ENCODE measurements around the gene TM6SF1. TPM values are rescaled to one million over a fixed set of nuclear protein-coding genes. Genes with fewer than 3 reads are reported as not detected.
"Not testable (repeated sequence)": the region's sequence is repeated elsewhere in the genome, so short reads cannot be mapped to it uniquely, and the experiment has no call there.

TM6SF1 gene
- total RNA-seq, 2 experiments from 2014 or later = 18.2 to 22.1 TPM

DNA sequence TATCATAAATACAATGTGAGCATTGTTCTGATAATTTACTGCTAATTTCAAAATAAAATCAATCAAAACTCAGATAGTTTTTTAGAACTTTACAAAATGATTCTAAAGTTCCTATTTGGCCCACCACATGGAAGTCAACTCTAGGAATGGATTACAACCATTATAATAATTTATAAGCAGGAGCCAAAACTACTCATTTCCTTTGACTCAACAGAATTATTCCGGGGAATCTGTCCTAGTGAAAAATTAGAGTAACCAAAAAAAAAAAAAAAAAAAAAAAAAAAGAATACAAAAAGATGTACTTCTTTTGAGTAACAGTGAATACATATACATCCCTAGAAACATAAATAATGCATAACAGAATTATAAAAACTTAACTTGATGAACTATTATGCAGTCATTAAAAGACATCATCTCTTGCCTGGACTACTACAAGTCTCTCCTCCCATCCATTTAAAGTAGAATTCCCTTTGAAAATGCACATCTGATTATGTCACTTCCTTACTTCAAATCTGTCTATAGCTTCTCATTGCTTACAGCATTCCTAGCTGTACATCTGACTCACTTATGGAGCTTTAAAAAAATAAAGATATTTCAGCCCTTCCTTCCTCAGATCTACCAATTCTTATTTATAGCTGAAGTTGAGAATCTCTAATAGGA lies 56.8 kb downstream of the TM6SF1 start:
- Mint-ChIP-seq H3K4me1 (ENCODE audit: low read depth) (peaks cover 70% of the 10 kb centered on the region), H3K4me3 (peak overlapping the region; percentile 59)

DNA sequence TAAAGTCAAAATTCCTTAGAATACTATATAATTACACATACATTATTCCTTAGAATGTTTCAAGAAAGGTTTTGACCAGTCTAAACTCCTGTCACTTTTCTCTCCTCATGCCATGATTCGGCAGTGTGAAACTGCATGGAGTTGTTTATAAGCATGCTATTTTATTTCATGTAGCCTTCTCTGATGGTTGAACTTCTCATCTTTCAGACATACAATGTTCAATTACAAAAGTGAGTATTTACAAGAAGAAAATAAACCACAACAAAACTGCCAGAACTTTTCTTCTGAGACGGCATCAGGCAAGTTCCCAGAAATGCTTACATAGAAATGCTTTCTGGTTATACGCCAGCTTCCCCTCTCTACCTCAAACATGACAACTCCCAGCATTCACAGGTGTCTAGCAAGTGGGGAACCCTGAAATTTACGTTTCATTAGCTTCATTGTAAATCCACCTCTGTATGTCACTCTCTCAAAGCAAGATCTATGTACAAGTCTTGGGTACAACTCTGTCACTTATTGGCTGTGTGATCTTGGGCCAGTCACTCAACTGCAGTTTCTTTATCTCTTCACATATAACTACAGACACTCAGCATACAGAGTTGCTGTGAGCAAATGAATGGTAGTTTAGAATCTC lies 57.4 kb downstream of the TM6SF1 start:
- ATAC-seq = peak; percentile 80
- Mint-ChIP-seq H3K9me3 (ENCODE audit: insufficient read depth) (peaks cover 31% of the 10 kb centered on the region), H3K27me3 (ENCODE audit: low read depth) (peaks cover 4% of the 10 kb centered on the region), H3K4me3 (peak overlapping the region; percentile 59), H3K36me3 (ENCODE audit: low read depth) (peaks cover 64% of the 10 kb centered on the region), H3K4me1 (ENCODE audit: low read depth) (peaks cover 68% of the 10 kb centered on the region), H3K27ac (peak overlapping the region; percentile 89)
- ChIA-PET POLR2A (interaction anchor here (0.6 to 1.5 kb wide), 7 partner anchors 25 to 151 kb away, joined by 3 to 6 read pairs (median 3); no protein-coding TSS in a partner anchor), CTCF (interaction anchor here (0.6 to 2.6 kb wide), 13 partner anchors 8 to 216 kb away, joined by 3 to 10 read pairs (median 5); partner anchors contain the start of genes BTBD1, C15orf40 and HDGFL3)
- peak; percentile 62 for DNase-seq

More for the DNA sequence above, 56.8 kb downstream of the TM6SF1 start:
- DNase-seq = no peak
- H3K27ac Mint-ChIP-seq = peak overlapping the region; percentile 89
- H3K27me3 Mint-ChIP-seq (ENCODE audit: low read depth) = peaks cover 4% of the 10 kb centered on the region
- ChIA-PET CTCF (interaction anchor here (0.9 to 2.6 kb wide), 11 partner anchors 9 to 153 kb away, joined by 3 to 10 read pairs (median 5); partner anchors contain the start of genes C15orf40 and HDGFL3), POLR2A (interaction anchor here (0.6 to 1.5 kb wide), 7 partner anchors 26 to 150 kb away, joined by 3 to 6 read pairs (median 3); no protein-coding TSS in a partner anchor)
- ATAC-seq = no peak
- H3K36me3 Mint-ChIP-seq (ENCODE audit: low read depth) = peaks cover 65% of the 10 kb centered on the region
- H3K9me3 Mint-ChIP-seq (ENCODE audit: insufficient read depth) = peaks cover 31% of the 10 kb centered on the region

DNA sequence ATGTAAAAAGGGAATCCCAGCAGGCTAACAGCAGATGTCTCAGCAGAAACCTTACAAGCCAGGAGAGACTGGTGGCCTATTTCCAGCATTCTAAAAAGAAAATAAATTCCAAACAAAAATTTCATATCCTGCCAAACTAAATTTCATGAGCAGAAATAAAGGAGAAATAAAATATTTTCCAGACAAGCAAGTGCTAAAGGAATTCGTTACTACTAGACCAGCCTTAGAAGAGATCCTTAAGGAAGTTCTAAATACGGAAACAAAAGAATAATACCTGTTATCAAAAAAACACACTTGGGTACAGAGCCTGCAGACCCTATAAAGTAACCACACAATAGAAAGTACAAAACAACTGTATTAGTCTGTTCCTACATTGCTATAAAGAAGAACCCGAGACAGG lies 58.8 kb downstream of the TM6SF1 start:
- ATAC-seq = no peak
- Mint-ChIP-seq H3K27me3 (ENCODE audit: low read depth) (peaks cover 4% of the 10 kb centered on the region), H3K4me3 (no peak overlapping the region), H3K36me3 (ENCODE audit: low read depth) (peaks cover 65% of the 10 kb centered on the region), H3K9me3 (ENCODE audit: insufficient read depth) (peaks cover 33% of the 10 kb centered on the region), H3K27ac (no peak overlapping the region), H3K4me1 (ENCODE audit: low read depth) (peaks cover 76% of the 10 kb centered on the region)
- ChIA-PET CTCF (interaction anchor here (1.4 to 2.6 kb wide), 3 partner anchors 11 to 155 kb away, joined by 3 to 10 read pairs (median 6); partner anchors contain the start of genes BTBD1 and C15orf40), POLR2A (no interaction called here)
- DNase-seq = no peak

DNA sequence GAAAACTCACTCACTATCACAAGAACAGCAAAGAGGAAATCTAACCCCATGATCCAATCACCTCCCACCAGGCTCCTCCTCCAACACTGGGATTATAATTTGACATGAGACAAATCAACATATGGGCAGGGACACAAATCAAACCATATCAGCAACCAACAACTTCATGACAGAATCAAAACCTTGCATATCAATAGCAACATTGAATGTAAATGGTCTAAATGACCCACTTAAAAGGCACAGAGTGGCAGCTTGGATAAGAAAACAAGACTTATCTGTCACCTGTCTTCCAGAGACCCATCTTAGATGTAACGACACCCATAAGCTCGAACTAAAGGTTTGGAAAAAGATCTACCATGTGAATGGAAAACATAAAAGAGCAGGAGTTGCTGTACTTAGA lies 59.4 kb downstream of the TM6SF1 start:
- no peak for DNase-seq

DNA sequence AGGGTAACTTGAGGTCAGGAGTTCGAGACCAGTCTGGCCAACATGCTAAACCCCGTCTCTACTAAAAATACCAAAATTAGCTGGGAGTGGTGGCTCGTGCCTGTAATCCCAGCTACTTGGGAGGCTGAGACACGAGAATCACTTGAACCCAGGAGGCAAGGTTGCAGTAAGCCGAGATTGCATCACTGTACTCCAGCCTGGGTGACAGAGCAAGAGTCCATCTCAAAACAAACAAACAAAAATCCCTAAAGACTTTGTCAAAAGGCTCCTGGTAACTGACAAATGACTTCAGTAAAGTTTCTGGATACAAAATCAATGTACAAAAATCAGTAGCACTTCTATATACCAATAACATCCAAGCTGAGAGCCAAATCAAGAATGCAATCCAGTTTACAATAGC lies 62.1 kb downstream of the TM6SF1 start:
- H3K27ac Mint-ChIP-seq; ATAC-seq; H3K27me3 Mint-ChIP-seq (ENCODE audit: low read depth); CTCF ChIA-PET; DNase-seq; H3K4me3 Mint-ChIP-seq; POLR2A ChIA-PET: not testable (repeated sequence)
- Mint-ChIP-seq H3K4me1 (ENCODE audit: low read depth) (peaks cover 53% of the 10 kb centered on the region), H3K9me3 (ENCODE audit: insufficient read depth) (peaks cover 36% of the 10 kb centered on the region), H3K36me3 (ENCODE audit: low read depth) (peaks cover 54% of the 10 kb centered on the region)

More for the DNA sequence above, 59.4 kb downstream of the TM6SF1 start:
- H3K4me3 Mint-ChIP-seq = no peak overlapping the region
- H3K9me3 Mint-ChIP-seq (ENCODE audit: insufficient read depth) = peaks cover 36% of the 10 kb centered on the region
- peaks cover 4% of the 10 kb centered on the region for H3K27me3 Mint-ChIP-seq (ENCODE audit: low read depth)
- H3K4me1 Mint-ChIP-seq (ENCODE audit: low read depth) = peaks cover 75% of the 10 kb centered on the region
- ChIA-PET POLR2A (no interaction called here), CTCF (interaction anchor here (1.4 kb wide), 1 partner anchor 156 kb away, joined by 3 read pairs; the partner anchor contains the start of gene C15orf40)
- ATAC-seq = no peak
- H3K27ac Mint-ChIP-seq = peak overlapping the region; percentile 56
- H3K36me3 Mint-ChIP-seq (ENCODE audit: low read depth) = peaks cover 64% of the 10 kb centered on the region

DNA sequence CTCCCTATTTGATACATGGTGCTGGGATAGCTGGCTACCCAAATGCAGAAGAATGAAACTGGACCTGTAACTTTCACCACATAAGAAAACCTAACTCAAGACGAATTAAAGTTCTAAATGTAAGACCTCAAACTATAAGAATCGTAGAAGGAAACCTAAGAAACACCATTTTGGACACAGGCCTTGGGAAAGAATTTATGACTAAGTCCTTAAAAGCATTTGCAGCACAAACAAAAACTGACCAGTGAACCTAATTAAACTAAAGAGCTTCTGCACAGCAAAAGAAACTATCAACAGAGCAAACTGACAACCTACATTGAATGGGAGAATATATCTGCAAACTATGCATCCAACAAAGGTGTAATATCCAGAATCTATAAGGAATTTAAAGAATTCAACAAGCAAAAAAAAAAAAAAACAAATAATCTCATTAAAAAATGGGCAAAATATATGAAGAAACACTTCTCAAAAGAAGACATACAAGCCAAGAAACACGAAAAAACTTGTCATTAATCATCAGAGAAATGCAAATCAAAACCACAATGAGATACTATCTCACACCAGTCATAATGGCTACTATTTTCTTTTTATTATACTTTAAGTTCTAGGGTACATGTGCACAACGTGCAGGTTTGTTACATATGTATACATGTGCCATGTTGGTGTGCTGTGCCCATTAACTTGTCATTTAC lies 63.2 kb downstream of the TM6SF1 start:
- H3K4me3 Mint-ChIP-seq = no peak overlapping the region
- ChIA-PET POLR2A (no interaction called here), CTCF (no interaction called here)
- H3K27me3 Mint-ChIP-seq (ENCODE audit: low read depth) = peaks cover 8% of the 10 kb centered on the region
- peaks cover 35% of the 10 kb centered on the region for H3K9me3 Mint-ChIP-seq (ENCODE audit: insufficient read depth)
- H3K36me3 Mint-ChIP-seq (ENCODE audit: low read depth) = peaks cover 56% of the 10 kb centered on the region
- no peak overlapping the region for H3K27ac Mint-ChIP-seq
- DNase-seq (no peak), ATAC-seq (no peak)
- peaks cover 48% of the 10 kb centered on the region for H3K4me1 Mint-ChIP-seq (ENCODE audit: low read depth)

DNA sequence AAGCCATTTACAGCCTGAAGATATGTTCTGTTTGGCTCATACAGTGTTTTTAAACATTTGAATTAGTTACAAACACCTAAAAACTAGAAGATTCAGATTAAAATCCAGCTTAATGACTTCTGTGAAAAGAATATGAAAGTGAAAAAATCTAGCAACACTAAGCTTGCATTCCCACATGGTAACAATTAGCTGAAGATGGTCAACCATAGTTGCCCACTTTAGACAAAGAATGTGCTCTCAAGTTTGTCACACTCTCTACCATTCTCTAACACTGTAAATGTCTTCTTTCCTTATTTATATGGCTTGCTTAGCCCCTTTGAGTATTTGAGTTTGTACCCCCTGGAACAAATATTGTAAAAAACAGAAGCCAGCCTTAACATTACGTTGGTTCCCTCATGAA lies 67.4 kb downstream of the TM6SF1 start:
- CTCF ChIA-PET = interaction anchor here (1.0 to 1.1 kb wide), 3 partner anchors 10 to 325 kb away, joined by 3 to 4 read pairs (median 3); no protein-coding TSS in a partner anchor
- Mint-ChIP-seq H3K9me3 (ENCODE audit: insufficient read depth) (peaks cover 5% of the 10 kb centered on the region), H3K27me3 (ENCODE audit: low read depth) (peaks cover 4% of the 10 kb centered on the region), H3K36me3 (ENCODE audit: low read depth) (peaks cover 26% of the 10 kb centered on the region), H3K27ac (no peak overlapping the region), H3K4me1 (ENCODE audit: low read depth) (peaks cover 24% of the 10 kb centered on the region), H3K4me3 (no peak overlapping the region)
- DNase-seq (no peak), ATAC-seq (no peak)
- POLR2A ChIA-PET = no interaction called here

DNA sequence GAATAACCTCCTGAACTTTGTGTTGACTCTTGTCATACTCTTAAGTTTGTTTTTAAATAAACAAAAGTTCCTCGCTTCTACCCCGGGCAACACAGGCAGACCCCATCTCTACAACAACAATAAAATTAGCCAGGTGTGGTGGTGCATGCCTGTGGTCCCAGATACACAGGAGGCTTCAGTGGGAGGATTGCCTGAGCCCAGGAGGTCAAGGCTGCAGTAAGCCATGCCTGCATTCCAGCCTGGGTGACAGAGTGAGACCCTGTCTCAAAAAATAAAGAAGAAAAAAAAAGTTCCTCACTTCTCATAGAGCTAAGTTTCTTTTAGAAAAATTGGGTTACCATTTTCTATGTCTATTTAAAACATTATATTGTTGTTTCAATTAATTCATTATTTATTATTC lies 70.9 kb downstream of the TM6SF1 start:
- peaks cover 17% of the 10 kb centered on the region for H3K36me3 Mint-ChIP-seq (ENCODE audit: low read depth)
- ATAC-seq (no peak), DNase-seq (no peak)
- H3K27me3 Mint-ChIP-seq (ENCODE audit: low read depth) = peaks cover 4% of the 10 kb centered on the region
- CTCF ChIA-PET = no interaction called here
- POLR2A ChIA-PET = no interaction called here
- H3K4me1 Mint-ChIP-seq (ENCODE audit: low read depth) = peaks cover 16% of the 10 kb centered on the region
- H3K4me3 Mint-ChIP-seq = no peak overlapping the region
- no peaks in the 10 kb centered on the region for H3K9me3 Mint-ChIP-seq (ENCODE audit: insufficient read depth)
- no peak overlapping the region for H3K27ac Mint-ChIP-seq

DNA sequence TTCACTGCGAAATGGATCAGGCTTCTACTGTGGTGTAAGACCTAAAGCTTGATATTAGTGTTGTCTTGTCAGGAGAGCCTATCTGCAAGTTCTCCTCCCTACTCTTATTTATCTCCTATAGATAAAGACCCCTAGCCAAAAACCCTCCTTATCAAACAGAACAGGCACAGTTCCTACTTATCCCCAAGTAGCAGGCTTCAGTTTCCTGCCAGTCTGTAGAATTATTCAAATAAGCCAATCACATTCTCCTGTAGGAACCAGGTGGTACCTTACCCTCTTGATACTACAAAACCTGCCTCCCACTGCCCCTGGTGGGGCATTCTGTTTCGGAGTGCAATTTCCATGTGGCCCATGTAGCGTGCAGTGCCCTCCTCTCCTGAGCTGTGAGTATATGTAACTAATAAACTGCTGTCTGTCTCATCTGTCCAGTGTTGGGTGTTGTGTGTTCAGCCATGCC lies 71.5 kb downstream of the TM6SF1 start:
- Mint-ChIP-seq H3K4me1 (ENCODE audit: low read depth) (peaks cover 14% of the 10 kb centered on the region), H3K9me3 (ENCODE audit: insufficient read depth) (no peaks in the 10 kb centered on the region), H3K27me3 (ENCODE audit: low read depth) (peaks cover 4% of the 10 kb centered on the region), H3K36me3 (ENCODE audit: low read depth) (peaks cover 16% of the 10 kb centered on the region), H3K27ac (no peak overlapping the region), H3K4me3 (no peak overlapping the region)
- no peak for DNase-seq
- POLR2A ChIA-PET = no interaction called here
- no peak for ATAC-seq
- CTCF ChIA-PET = no interaction called here

DNA sequence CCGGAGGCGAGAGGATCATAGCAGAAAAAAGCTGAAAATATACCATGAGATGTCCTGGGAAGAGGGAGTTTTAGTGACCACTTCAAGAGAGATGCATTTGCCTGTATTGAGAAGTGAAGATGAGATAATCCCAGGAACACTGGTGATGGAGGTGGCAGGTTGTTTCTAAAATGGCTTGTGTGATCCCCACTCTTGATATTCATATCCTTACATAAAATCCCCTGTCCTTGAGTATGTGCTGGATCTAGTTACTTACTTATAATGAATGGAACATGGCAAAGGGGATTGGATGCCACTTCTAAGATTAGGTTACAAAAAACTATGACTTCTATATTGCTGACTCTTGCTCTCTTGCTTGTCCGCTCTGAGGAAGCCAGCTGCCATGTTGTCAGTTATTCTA lies 78.1 kb downstream of the TM6SF1 start:
- H3K27ac Mint-ChIP-seq = no peak overlapping the region
- CTCF ChIA-PET = no interaction called here

More for the DNA sequence above, 78.1 kb downstream of the TM6SF1 start:
- DNase-seq (no peak), ATAC-seq (no peak)
- Mint-ChIP-seq H3K4me1 (ENCODE audit: low read depth) (peaks cover 3% of the 10 kb centered on the region), H3K27me3 (ENCODE audit: low read depth) (peaks cover 3% of the 10 kb centered on the region), H3K36me3 (ENCODE audit: low read depth) (peaks cover 29% of the 10 kb centered on the region), H3K9me3 (ENCODE audit: insufficient read depth) (peaks cover 1% of the 10 kb centered on the region), H3K4me3 (no peak overlapping the region)
- POLR2A ChIA-PET = no interaction called here
